Stimulated activated CD4-positive, alpha-beta T cell treated with anti-CD3 and anti-CD28 coated beads, Interleukin-4, amount 100 ng/mL, for 48 hours (primary cell): ENCODE results near the gene VTN.

ENCODE experiments used
- DNase-seq, 2 donors: peaks; one replicate each; pipeline ENCODE4 v3.0.0-alpha.2; 2020; ENCODE audit warnings: low read depth in 2 of 2

The VTN gene

GRCh38 chr17:28368915-28369683, 1.0 kb downstream of the VTN start:
- DNase-seq = no peak

DNA sequence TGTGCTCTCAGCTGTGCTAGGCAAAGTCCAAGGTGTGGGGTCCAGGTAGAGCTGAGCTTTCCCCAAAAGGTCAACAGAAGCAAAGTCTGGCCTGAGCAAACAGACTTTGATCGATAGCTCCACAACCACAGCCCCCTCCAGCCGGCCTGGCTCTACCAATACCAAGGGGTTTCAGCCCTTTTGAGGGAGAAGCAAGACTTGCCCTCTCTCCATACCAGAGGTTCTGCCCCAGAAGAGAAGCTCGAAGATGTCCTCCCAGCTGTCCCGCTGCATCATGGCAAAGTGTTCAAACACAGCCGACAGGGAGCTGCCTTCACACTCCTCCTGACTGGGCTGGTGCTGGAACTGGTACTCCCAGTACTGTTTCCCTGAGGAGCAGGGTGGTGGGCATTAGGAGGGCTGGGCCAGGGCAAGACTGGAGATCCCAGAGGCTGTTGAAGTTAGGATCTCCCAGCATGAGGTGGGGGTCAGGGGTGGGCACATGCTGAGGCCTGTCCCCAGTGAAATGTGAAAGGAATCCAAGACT, 1.7 kb downstream of the VTN start:
- no peak for DNase-seq

DNA sequence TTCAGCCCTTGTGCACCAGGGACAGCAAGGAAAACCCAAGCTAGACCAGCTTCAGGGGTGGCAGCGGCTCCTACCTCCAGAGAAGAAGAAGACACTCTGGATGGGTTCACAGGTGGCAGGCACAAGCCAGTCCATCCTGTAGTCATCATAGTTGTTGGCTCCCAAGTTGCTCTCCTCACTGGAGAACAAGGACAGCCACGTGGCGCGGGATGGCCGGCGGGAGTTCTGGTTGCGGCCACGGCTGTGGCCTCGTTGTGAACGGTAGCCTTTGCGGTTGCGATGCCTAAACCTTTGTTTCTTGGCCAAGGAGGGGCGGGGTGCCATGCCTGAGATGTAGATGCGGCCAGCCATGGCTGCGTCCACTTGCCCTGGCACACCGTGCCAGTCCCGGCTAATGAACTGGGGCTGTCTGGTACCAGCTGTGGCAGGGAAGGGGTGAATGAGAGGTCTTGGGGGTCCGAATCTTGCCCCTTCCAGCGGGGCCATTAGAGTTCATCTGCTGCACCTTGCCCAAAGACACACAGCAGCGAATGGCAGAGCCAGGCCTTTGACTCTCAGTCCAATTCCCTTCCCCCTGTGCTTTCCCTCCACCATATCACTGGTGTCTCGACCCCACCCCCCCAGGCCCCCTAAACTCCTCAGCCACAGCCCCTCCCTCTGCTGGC, 2.3 kb downstream of the VTN start:
- no peak for DNase-seq

GRCh38 chr17:28366605-28367004, 3.5 kb downstream of the VTN start:
- DNase-seq = no peak

- no peak for DNase-seq
Measured at GRCh38 chr17:28365487-28365886, 4.6 kb downstream of the VTN start.

GRCh38 chr17:28364665-28365363, 5.3 kb downstream of the VTN start, which contains the start of gene SEBOX:
TSS of gene SEBOX (minus strand) at chr17:28365199. CDS start at chr17:28365151, 48 bp downstream.
- DNase-seq = no peak

- no peak for DNase-seq
Measured at GRCh38 chr17:28363776-28364650, 6.1 kb downstream of the VTN start.

DNA sequence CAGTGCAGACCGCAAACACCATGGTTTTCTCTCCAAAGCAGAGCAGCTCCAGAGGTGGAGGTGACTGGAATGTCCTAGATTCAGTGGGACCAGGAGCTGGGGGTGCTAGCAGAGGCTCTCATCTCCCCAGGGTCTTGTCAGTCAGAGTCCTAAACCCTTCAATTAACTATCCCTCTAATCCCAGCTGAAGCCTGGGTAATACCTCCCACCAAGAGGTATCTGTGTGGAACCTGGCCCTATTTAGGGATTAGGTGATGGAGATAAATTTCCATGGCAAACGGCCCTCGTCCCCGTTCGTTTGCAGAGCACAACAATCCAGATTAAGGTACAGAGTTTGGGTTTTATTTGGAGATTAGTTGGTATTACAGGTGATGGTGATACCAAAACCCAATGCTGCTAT, 6.9 kb downstream of the VTN start:
- DNase-seq = no peak

GRCh38 chr17:28357901-28358197, 12.3 kb downstream of the VTN start:
- no peak for DNase-seq

DNA sequence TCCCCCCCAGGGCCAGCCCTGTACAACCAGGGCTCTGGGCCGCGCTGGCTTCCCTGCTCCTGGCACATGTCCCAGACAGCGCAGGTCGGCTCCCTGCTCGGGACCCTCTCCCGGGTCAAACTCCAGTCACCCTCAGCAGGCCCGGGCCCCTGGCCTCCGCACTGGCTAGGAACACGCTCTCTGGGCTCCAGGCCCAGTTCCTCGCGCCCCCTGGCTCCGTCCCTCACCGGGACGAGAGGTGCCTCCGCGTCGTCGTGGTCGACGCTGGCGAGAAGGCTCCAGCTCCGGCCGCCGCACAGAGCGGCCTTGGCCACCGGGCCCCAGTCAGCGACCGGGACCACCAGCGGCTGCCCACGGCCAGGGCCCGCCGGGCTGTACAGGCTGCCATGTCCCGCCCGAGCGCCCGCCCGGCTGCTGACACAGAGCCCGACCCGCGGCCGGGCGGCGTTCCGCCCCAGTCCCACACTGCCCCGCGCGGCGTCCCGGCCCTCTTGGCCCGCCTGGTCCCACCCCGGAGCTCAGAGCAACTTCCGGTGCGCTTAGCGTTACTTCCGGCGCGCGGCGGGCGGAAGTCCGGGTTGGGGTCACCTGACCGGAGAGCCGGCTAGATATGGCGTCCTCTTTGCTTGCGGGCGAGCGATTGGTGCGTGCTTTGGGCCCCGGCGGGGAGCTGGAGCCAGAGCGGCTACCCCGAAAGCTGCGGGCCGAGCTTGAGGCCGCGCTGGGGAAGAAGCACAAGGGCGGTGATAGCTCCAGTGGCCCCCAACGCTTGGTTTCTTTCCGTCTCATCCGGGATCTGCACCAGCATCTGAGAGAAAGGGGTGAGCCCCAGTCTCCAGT, 12.8 kb downstream of the VTN start, which contains the start of gene POLDIP2:
POLDIP2 (minus strand) TSS at position 467 of the 840 bp plus-strand sequence; CDS start at position 388, 79 bp downstream.
- DNase-seq = peak; percentile 92 to 94

GRCh38 chr17:28350271-28350670, 19.8 kb downstream of the VTN start:
- DNase-seq = no peak

GRCh38 chr17:28348979-28349378, 21.1 kb downstream of the VTN start:
- DNase-seq = no peak

DNA sequence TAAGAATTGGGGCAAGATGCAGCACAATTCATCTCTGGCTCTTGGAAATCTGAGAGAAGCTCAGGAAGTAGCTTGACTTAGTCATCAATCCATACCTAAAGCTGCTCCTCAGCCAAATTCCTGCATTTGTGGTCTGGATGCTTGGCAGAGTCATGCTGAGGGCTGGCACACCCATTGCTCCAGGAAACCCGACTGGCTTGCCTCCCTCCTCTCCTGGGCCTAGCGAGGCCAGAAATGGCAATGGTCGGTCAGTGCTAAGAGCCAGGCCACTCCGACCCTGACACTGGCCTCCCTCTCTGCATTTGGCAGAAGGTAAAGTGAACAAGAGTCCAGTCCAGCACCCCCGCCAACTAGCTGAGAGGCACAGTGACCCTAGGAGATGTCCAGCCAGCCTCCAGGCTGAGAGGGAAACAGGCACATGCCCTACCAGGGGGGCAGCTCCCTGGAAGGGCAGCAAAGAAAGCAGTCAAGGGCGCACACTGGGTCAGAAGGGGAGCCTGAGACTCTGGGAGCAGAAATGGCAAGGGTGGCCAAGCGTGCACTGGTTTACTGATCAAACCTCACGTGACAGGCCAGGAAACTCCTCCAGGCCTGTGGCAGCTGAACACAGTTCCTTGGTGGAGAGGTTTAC, 22.7 kb downstream of the VTN start:
- DNase-seq = no peak

GRCh38 chr17:28346746-28347246, 23.3 kb downstream of the VTN start:
- no peak for DNase-seq

DNA sequence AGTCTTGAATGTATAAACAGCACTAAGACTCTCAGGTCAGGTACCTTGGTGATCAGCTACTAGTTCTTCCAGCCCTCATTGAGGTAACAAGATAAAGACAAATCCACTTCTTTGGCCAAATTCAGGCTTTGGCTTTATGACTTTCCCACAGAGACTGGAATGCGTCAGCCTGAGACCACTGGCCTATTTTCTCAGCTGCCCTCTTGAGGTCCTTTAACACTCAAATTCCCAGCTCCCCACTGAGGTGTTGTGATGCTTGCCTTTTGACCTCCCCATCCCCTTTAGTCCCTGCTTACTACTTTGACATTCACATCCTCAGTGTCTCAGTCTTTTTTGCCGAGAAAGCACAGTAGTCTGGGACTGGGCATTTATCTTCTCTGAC, 23.9 kb downstream of the VTN start:
- no peak for DNase-seq

DNA sequence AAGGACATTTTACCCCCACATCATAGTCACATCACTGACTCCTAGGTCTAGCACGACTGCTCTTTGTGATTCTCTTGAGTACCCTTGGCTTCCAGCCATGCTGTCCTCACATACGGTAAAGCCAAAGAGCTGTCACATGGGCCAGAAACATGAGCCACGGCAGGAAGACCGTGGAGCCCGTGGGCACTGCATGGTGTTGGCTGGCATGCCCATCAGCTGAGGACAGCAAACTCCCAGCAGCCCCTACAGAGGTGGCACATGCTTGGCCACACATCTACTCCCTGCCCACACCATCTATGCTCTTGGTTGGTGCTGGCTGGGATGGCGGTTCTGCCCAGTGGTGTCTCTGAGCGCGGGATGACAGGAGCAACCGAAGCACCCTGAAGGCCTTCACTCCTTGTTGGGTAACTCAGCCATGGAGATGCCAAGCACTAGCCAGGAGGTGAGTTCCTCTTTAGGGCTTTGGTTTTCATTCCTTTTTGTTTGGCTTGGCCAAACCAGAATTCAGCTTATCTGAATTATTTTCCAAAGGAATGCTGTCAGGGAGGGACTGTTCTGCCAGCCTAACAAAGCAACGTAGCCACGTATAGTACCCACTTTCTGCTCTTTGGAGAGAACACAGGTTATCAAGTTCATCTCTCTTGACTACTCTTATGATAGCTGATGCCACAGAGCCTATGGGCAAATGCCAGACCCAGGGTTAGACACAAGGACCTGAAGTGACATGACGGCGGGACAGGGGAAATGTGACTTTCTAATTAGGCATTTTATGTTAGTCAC, 24.5 kb downstream of the VTN start:
- DNase-seq = no peak

- no peak for DNase-seq
Measured at GRCh38 chr17:28344435-28344901, 25.6 kb downstream of the VTN start.

GRCh38 chr17:28344011-28344410, 26.1 kb downstream of the VTN start:
- no peak for DNase-seq

- DNase-seq = no peak
Measured at GRCh38 chr17:28343491-28343932, 26.6 kb downstream of the VTN start.
